ENCODE results near the gene AK9.
A peak's percentile ranks its signal among the peaks of the same experiment; 100 is the strongest.
"Not testable (repeated sequence)": the region's sequence is repeated elsewhere in the genome, so short reads cannot be mapped to it uniquely, and the experiment has no call there.

The AK9 gene

GRCh38 chr6:109623288-109623687 is 67.7 kb downstream of the AK9 start:
- DNase-seq = no peak

DNA sequence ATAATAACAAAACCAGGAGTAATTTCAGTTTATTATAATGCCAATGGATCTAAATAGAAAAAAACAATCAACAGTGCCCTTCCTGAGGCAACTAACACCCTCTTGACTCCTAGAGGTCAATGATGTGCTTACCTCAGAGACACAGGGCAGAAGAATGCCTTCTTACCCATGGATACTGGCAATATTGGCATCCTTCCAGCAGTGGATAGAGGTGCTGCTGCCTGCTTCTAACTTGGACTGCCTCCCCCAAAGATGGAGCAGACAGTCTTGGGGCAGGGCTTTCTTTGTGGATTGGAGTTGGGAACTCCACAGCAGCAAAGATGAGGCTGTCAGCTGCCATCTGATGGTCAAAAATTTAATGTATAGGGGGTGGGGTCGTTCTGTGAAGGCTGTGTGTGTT is 78.7 kb downstream of the AK9 start:
- no peak for DNase-seq

GRCh38 chr6:109611502-109611901 is 79.5 kb downstream of the AK9 start:
- no peak for DNase-seq

DNA sequence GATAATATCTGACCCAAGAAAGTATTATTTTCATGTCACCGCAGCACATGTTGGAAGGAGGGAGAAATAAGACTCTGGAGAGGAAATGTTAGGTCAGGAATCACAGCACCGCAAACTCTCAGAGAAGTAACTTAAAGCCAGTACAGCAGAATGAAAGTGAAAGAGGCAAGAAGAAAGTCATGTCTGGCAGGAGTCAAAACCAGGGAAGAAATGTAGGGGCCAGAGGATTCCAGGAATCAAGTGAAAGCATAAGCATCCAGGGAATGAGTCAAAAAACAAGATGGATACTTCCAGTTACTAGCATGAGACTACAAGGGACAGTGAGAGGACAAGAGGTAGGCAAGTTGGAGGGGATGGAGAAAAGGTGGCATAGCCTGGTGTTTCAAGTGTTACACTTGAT is 80.4 kb downstream of the AK9 start:
- no peak for DNase-seq

DNA sequence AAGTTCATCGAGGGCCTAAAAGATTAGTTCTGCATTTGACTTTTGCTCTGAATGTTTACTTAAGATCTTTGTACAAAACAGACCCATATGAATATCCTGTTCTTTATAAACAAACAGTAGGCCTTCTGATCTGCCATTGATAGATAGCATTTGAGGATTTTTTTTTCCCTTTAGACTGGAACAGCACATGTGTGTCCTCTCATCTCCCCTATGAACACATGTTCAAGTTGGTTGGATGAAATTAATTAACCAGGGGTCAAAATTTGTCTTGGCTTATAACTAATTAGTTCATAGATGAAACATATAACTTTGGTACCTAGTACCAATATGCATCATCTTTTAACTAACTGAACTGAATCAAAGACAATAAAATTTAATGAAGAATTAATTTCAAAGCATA is 81.3 kb downstream of the AK9 start:
- no peak for DNase-seq

DNA sequence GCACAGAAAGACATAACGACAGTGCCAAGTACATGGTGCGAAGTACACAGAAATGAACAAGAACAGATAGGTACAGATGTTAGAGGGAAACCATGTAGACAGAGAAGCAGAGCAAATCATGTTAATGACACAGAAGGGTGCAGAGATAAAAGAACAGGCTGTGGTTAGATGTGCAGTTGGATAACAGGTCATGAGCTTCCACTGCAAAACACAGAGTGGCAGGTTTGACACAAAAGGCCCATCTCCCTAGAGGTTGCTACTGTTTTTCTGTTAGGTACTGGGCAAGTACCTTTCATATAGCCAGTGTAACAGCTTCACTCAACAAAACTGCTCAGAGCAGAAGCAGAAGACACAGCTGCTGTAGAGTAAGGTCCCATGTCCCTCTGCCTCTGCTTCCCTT is 84.6 kb downstream of the AK9 start:
- DNase-seq = no peak

DNA sequence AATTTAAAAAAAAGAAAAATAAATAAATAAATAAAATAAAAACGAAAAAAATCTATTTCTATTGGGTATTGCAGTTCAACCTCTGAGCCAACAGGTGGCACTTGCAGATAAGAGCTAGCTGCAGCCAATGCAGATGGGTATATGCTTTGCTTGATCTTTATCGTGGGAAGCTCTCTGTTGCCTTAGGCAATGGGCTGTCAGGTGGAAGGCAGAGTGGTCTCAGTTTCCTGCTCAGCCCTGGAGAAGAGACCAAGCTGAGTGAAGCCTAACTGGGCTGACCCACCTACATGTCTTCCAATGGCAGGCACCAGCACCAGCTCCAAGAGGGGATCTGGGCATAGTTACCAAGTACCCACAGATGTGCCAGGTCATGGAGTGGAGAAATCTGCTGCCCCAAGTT is 95.0 kb downstream of the AK9 start:
- DNase-seq = peak; percentile 37

DNA sequence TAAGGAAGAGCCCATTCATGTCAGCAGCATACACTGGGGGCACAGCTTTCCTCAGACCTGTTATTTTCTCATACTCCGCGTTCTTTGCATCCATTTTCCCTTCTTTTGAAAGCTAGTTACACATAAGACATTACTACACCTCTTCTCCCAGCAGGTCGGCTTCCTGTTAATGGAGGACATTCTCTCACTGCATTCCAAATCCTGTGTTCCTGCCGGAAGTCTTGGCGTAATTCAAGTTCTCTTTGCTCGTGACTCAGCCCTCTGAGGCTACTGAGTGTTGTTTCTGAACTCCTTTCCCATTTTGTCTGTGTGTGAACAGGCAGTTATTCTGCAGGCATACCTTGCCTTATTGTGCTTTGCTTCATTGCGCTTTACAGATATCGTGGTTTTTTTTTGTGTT is 110.5 kb downstream of the AK9 start:
- peak; percentile 18 for DNase-seq

GRCh38 chr6:109579361-109579760 is 111.6 kb downstream of the AK9 start:
- no peak for DNase-seq

GRCh38 chr6:109569901-109570300 is 121.1 kb downstream of the AK9 start:
- not testable (repeated sequence) for DNase-seq

GRCh38 chr6:109561844-109562243 is 129.2 kb downstream of the AK9 start:
- DNase-seq = no peak

- no peak for DNase-seq
These were observed 159.6 kb downstream of the AK9 start for GRCh38 chr6:109531446-109531845.

DNA sequence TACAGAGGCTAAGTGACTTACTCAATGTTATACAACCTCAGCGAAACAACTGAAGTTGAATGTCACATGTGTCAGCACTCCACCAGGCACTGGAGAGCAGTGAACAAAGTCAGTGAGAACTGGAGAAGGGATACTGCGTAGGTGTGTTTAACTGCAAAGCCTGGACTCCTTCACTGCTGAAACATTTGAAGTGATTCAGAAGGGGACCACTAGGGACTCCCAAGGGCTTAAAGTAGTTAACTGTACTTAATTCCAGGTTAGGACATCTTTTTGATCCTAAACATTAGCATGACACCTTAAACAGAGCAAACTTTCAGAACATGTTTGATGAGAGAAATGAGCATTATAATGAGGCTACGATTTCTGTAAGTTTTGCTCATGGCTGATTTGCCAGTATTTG is 163.0 kb downstream of the AK9 start:
- DNase-seq = no peak

GRCh38 chr6:109526905-109527628 is 163.9 kb downstream of the AK9 start:
- DNase-seq = peak; percentile 70

DNA sequence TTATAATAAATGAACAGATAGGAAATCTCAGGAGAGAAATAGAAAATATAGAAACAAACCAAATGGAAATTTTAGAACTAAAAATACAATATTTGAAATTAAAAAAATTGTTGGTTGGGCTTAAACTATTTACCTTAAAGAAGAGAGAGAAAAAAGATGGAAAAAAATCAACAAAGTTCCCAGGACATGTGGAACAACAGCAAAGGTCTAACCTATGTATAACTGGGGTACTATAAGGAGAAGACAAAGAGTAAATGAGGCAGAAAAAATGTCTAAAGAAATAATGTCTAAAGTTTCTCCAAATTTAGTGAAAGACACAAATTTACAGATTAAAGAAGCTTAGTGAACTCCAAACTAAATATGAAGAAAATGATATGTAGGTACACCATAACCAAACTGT is 166.9 kb downstream of the AK9 start:
- no peak for DNase-seq

DNA sequence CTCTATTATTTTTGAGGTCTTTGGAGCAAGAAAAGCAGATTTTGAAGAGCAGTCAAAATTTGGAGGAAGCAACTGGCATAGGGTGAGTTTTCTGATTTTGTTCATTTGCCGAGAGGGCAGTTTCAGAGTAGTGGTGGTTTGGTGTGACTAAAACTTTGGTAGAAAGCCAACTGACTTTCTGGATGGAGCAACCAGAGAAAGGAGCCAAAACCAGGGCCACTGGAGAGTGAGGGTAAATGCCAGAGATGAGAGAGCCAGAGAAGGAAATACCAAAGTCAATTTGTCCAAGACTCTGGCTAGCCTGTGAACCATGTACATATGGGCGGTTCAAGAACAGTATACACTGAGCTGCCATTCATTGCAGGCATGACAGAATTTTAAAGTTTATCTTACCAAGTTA is 167.5 kb downstream of the AK9 start:
- DNase-seq = peak; percentile 59

- no peak for DNase-seq
These were observed 169.9 kb downstream of the AK9 start for GRCh38 chr6:109521080-109521479.

DNA sequence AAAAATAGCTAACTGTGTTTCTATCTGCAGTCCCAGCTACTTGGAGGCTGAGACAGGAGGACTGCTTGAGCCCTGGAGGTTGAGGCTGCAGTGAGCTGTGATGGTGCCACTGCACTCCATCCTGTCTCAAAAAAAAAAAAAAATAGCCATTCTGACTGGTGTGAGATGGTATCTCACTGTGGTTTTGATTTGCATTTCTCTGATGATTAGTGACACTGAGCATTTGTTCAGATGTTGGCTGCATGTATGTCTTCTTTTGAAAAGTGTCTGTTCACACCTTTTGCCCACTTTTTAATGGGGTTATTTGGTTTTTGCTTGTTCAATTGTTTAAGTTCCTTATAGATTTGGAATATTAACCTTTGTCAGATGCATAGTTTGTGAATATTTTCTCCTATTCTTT is 171.4 kb downstream of the AK9 start:
- DNase-seq = not testable (repeated sequence)

DNA sequence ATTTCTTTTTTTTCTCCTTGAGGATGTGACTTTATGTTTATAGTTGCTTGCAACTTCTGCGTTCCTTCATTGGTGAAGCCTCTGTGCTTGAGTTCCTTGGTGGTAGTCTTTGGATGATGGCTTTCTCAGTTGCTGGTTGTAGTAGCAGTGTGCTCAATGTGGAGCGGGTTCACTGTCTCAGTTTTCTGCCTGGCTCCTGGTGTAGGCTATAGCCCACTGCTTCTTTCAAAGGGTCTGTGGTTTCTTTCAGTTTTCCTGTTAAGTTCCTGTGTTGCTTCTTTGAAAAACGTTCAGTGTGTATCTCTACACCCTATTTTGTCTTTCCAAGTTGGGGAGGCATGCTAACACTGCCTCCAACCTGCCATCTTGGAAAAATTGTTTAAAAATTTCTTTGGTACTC is 174.1 kb downstream of the AK9 start:
- DNase-seq = no peak

GRCh38 chr6:109515781-109516409 is 175.1 kb downstream of the AK9 start:
- no peak for DNase-seq

- DNase-seq = no peak
These were observed 176.1 kb downstream of the AK9 start for GRCh38 chr6:109514946-109515345.

- peak; percentile 50 for DNase-seq
These were observed 177.4 kb downstream of the AK9 start for GRCh38 chr6:109513571-109514071.

DNA sequence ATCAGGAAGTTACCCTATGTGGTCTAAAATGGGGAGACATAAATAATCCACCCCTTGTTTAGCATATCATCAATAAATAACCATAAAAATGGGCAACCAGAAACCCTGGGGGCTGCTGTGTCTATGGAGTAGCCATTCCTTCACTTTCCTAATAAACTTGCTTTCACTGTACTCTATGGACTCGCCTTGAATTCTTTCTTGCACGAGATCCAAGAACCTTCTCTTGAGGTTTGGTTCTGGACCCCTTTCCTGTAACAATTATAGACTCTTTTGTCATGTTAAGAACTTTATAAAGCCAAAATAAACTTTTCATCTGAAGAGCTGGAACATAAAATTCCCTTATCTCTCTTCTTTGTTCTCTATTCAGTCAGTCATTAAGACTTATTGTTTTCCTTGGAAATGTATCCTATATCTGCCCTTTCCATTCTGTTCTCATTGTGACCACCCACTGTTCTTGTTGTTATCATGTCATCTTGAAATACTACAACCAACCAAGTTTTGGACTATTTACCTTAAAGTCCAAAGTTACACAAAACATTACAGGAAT is 178.7 kb downstream of the AK9 start:
- no peak for DNase-seq

DNA sequence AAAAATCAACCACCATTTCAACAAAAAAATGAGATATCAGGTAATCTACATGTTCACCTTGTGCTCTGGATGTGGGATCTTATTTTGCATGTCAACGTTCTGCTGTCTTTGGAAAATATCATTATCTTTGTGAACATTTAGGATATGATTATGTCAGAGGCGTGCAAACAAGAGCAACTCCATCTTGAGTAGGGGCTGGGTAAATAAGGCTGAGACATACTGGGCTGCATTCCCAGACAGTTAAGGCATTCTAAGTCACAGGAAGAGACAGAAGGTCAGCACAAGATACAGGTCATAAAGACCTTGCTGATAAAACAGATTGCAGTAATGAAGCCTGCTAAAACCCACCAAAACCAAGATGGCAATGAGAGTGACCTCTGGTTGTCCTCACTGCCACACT is 179.2 kb downstream of the AK9 start:
- DNase-seq = no peak

Data from fibroblast of skin of scalp (primary cell).